T-helper 22 cell (primary cell): ENCODE results near the gene ARFGAP1.

Source experiments
- DNase-seq: peaks from one replicate; pipeline ENCODE4 v3.0.0-alpha.2; 2020; ENCODE audit warnings: low read depth

ARFGAP1 gene

GRCh38 chr20:63321148-63321831 lies 48.7 kb downstream of the ARFGAP1 start:
- DNase-seq, result no peak

GRCh38 chr20:63322146-63322932 lies 49.7 kb downstream of the ARFGAP1 start:
- no peak for DNase-seq

DNA sequence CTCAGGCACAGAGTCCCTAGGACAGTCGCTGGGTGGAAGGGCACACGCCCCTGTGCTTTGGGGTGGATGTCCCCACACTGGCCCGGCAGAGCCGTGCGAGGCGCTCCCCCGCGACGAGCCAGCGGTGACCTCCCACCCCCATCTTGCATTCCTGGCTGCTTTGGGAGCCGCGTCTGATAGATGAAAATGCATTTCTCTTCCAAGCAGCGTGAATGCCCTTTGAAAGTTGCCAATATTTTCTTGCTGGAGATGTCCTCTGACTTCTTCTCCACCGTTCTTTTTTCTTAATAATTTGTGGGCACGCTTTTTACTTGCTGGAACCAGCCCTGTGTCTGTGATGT lies 50.3 kb downstream of the ARFGAP1 start:
- no peak for DNase-seq

- no peak for DNase-seq
Measured at GRCh38 chr20:63323357-63323981, 50.9 kb downstream of the ARFGAP1 start.

DNA sequence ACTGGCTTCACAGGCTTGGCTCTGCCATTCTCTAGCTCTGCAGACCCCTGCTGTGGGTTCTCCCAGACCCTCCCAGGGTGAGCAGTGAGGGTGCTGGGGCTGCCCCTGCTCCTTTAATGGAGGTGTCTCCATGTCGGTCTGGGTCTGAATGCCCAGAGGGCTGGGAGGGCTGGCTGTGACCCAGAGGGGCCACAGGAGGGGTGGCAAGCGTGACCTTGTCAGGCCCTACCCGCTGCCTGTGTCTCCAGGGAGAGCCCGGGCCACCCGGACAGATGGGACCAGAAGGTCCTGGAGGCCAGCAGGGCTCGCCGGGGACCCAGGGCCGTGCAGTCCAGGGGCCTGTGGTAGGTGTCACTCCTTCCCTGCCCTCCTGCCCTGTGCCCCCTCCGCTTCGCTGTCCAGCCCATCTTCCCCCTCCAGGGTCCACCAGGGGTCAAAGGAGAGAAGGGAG lies 52.4 kb downstream of the ARFGAP1 start:
- DNase-seq, result no peak

- DNase-seq, result no peak
Measured at GRCh38 chr20:63325554-63326313, 53.1 kb downstream of the ARFGAP1 start.

GRCh38 chr20:63326314-63327230 lies 54.0 kb downstream of the ARFGAP1 start:
- no peak for DNase-seq

DNA sequence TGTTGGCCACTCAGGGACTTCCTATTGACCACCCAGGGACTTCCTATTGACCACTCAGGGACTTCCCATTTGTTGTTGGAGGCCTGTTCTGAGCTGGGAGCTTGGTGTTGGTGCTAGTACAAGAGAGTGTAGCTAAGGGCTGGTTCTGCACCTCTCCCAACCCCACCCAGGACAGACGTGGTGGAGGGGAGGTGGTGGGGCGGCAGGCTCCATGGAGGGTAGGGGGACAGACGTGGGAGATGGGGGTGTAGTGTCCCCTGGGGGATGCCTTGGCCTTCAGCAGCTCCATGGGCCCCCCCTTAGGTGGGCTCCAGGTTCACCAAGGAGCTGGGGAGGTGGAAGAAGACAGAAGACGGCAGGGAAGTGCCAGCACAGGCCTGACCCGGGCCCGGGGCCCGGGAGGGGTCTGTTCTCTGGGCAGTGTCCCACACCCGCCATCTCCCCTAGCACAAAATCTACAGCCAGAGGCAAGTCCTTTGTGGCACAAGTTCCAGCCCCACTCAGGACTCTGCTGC lies 54.7 kb downstream of the ARFGAP1 start:
- DNase-seq, result no peak

DNA sequence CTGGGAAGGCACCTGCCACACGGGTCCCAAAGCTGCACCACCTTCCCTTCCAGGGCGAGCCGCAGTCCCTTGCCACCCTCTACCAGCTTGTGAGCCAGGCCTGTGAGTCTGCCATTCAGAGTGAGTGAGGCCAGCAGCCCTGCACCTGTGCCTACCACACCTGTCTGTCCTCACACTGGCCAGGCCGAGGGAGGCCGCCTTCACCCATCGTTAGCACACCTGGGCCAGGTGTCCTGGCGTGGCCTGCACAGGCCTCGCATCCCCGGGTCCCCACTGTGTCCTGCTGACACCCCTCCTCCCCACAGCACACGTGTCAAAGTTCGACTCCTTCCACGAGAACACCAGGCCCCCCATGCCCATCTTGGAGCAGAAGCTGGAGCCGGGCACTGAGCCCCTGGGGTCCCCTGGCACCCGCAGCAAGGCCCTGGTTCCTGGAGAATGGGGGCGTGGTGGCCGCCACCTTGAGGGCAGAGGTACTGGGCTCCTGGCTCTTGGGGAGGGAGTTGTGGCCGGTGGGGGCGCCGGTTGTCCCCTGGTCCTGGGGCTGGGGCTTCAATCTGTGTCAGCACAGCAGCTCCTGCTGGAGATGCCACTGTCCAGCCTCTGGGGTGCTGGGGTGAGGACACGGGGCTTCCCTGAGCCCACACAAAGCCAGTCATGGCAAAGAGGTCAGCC lies 55.5 kb downstream of the ARFGAP1 start:
- no peak for DNase-seq

DNA sequence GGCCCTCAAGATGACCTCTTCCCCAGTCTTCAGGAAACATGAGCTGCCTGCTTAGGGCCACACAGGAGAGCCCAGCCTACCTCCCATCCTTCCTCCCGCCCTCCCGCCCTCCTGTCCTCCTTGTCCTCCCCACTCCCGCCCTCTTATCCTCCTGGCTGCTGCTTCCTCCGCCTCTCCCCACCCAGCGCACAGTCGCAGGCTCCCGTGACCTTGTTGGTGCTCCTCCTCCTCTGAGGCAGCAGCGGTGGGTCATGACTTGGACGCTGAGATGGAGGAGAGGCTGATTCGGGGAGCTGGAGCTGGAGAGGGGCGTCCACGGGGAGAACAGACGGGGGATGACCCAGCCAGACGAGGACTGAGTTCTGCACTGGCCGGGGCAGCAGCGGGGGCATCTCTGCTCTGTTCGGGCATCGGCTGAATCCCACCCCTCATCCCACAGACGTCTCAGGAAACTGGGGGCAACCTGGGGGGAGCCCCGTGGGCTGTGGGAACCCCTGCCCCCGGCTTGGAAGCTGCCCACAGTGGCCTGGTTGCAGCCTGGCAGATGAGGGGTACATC lies 56.2 kb downstream of the ARFGAP1 start:
- DNase-seq, result no peak

DNA sequence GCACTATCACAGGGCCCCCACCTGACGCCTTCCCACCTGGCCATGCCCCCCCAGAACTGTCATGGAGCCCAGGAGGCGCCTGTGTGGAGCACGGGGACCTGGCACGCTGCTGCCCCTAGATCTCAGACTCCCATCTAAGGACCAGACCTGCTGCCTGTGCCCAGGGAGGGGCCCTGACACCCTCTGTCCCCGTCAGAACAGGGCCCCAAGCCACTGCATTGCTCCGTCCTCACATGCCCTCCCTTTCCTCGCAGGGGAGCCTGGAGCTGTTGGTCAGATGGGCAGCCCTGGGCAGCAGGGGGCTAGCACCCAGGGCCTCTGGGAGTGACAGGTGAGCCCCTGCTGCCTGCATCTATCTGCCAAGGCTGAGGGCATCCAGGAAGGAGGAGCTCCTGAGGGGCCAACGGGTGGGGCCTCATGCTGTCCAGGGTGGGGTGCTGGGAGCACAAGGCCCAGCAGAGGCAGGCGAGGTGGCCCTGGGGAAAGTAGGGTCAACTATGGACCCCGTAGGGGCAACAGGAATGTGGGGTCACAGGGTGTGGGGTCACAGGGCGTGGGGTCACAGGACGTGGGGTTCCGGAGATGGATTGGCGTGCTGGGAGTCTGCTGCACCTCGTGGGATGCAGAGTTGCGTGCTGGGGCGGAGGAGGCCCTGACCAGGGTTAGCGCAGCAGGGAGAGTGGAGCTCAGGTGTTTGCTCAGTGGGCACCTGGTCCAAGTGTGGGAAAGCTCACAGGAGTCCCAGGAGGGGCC lies 56.9 kb downstream of the ARFGAP1 start:
- DNase-seq, result no peak

DNA sequence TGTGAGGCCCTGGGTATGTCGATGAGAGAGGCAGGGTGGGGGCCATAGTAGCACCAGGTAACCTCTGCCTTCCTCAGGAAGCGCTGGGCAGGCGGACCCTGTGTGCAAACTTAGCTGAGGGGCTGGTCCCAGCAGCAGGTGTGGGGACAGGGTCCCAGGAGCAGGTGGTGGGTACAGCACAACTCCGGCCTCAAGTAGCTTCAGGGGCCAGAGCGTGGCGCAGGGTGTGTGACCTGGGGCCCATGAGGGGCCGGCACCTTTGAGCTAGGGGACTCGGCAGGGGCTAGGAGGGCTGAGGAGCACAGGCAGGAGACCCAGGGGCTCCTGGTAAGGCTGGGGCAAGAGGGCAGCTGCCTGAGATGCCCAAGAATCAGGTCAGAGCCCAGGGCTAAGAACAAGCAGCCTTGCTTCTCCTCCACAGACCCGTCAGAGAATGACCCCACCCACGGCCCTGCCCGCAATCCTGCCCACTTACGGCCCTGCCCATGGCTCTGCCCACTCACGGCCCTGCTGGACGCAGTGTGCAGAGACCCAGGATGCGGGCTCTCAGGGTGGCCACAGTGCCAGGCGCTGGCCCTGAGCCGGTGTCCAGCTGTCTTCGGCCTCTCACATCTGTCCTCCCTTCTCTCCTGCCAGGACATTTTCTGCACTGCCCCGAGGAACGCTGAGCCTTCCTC lies 57.6 kb downstream of the ARFGAP1 start:
- DNase-seq, result no peak

DNA sequence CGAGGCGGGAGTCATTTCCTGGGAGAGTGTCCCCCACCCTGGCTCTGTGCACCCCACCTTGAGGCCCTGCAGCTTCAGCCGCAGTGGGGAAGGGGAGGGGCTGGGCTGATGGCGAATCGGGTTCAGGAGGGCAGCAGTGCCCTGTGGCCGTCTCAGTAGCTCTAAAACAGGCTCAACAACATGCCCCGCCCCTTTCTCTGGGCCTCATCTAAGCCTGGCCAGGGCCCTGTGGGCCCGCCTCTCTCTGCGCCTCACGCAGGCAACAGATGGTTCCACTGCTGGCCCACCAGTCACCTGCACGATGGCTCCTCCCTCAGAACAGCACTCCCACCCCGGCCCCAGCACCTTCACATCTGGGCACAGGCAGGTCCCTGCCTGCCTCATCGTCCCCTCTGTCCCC lies 58.3 kb downstream of the ARFGAP1 start:
- DNase-seq, result no peak

DNA sequence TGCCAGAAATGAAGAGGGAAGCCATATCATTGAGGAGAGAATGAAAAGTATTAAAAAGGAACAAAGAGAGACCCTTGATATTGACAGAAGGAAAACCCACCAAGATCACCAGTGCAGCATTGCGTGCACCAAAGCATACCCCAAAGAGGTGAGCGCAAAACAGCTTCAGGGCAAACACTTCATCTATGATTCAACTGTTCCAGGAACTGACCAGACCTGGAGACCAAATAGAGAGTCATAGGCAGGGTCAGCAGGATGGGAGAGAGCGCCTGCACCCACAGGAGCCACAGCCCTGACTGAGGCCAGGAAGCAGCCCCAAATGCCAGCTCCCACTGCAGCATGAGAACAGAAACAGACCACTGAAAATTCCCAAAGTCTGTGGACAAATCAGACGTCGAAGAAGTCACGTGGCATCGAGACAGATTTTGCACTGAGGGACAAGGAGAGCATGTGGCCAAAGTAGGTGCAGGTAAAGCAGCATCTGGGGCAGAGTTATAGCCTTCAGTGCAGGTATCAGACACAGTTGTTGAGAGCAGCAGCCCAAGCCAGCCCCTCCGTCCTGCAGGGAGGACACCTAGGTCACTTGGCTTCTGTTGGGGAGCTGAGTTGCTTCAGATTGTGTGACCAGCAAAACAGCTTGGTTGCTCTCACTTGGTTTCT lies 59.3 kb downstream of the ARFGAP1 start:
- DNase-seq, result no peak

- no peak for DNase-seq
Measured at GRCh38 chr20:63332488-63333240, 60.1 kb downstream of the ARFGAP1 start.

- DNase-seq, result no peak
Measured at GRCh38 chr20:63333241-63333836, 60.7 kb downstream of the ARFGAP1 start.

DNA sequence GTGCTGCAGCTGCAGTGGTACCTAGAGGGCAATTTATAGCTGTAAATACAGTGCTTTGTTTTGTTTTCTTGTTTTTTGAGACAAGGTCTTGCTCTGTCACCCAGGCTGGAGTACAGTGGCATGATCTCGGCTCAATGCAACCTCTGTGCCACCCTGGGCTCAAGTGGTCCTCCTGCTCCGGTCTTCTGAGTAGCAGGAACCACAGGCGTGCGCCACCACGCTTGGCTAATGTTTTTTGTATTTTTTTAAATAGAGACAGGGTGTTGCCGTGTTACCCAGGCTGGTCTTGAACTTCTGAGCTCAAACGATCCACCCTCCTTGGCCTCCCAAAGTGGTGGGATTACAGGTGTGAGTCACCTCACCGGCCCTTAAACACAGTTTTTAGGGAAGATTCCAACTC lies 61.7 kb downstream of the ARFGAP1 start:
- DNase-seq, result no peak
